A549 (cell line): ENCODE data around the gene LNPEP. TPM values are rescaled to one million over a fixed set of nuclear protein-coding genes. Genes with fewer than 3 reads are reported as not detected.

Experiments used
- ATAC-seq, 2 experiments: fragments of 200-7000 bp in 1 of 2; fragments of >200 bp in 1 of 2; cut with Nextera tagmentation in 1 of 2; cut with Tn5 transposase in 1 of 2; 3 replicates each; pipeline versions ENCODE4 v1.8.0 to v1.9.1; 2018 to 2020; ENCODE audit warnings: mild to moderate bottlenecking in 1 of 2, moderate library complexity in 1 of 2
- CTCF ChIA-PET: fragments of 300-600 bp; sonication (Branson Sonifier 250); formaldehyde crosslinking; extraction: SDS; loops from one replicate; lab custom pipeline; 2021; ENCODE audit warnings: antibody characterized with exemption, inconsistent platforms; lab: Yijun Ruan, JAX
- POLR2A ChIA-PET: fragments of 350-600 bp; formaldehyde crosslinking; extraction: SDS; loops from one replicate; lab custom pipeline; 2021; ENCODE audit warnings: antibody characterized with exemption, inconsistent platforms; lab: Yijun Ruan, JAX
- DNase-seq, 2 experiments: peaks; one replicate each; pipeline versions ENCODE4 v3.0.0 to v3.0.0-alpha.2; 2011 to 2016; ENCODE audit warnings: low read depth in 1 of 2, low spot score in 1 of 2
- FAIRE-seq: peaks from 2 replicates; lab custom pipeline; 2011; peaks lifted over from hg19 to GRCh38; lab: Jason Lieb, UNC
- H3K27ac ChIP-seq, 2 experiments: fragments of >200 bp; sonication (Bioruptor Twin); formaldehyde crosslinking; 3 replicates each; pipeline ENCODE4 v1.5.1; 2016 to 2017
- H3K4me1 ChIP-seq: fragments of >200 bp; sonication (Bioruptor Twin); formaldehyde crosslinking; 3 replicates; pipeline ENCODE4 v1.6.1; 2016
- H3K4me2 ChIP-seq: fragments of >200 bp; sonication (Bioruptor Twin); formaldehyde crosslinking; 3 replicates; pipeline ENCODE4 v1.6.1; 2016
- H3K4me3 ChIP-seq: fragments of >200 bp; sonication (Bioruptor Twin); formaldehyde crosslinking; 3 replicates; pipeline ENCODE4 v1.5.1; 2016
- H3K9me3 ChIP-seq: fragments of >200 bp; sonication (Bioruptor Twin); formaldehyde crosslinking; 3 replicates; pipeline ENCODE4 v1.6.1; 2016
- CBX2 ChIP-seq: fragments of 200-600 bp; sonication (generic); IDR thresholded peaks from 2 replicates; pipeline ENCODE4 v1.6.1; 2016; ENCODE audit warnings: low read depth, mild to moderate bottlenecking, borderline replicate concordance
- CBX8 ChIP-seq: fragments of 200-600 bp; sonication (generic); IDR thresholded peaks from 2 replicates; pipeline ENCODE4 v1.6.1; 2016
- CEBPB ChIP-seq, 2 experiments: fragments of >200 bp in 1 of 2; sonication (Bioruptor Twin) in 1 of 2; formaldehyde crosslinking in 1 of 2; IDR thresholded peaks; 2 replicates each; pipeline ENCODE4 v1.6.1; 2012 to 2016
- CTCF ChIP-seq: fragments of >200 bp; sonication (Bioruptor Twin); formaldehyde crosslinking; IDR thresholded peaks from 3 replicates; pipeline ENCODE4 v1.5.1; 2016
- EHF ChIP-seq: fragments of 250-450 bp; sonication (Bioruptor Pico); IDR thresholded peaks from 2 replicates; pipeline ENCODE4 v1.5.0; 2020; ENCODE audit warnings: mild to moderate bottlenecking
- FOSL2 ChIP-seq, 2 experiments: fragments of 450-650 bp in 1 of 2; fragments of >200 bp in 1 of 2; sonication (Bioruptor Twin) in 1 of 2; formaldehyde crosslinking; IDR thresholded peaks; 2 replicates each; pipeline versions ENCODE4 v1.5.0 to v1.6.1; 2016 to 2020; ENCODE audit warnings: mild to moderate bottlenecking in 1 of 2, moderate library complexity in 1 of 2
- GATA3 ChIP-seq: IDR thresholded peaks from 2 replicates; pipeline ENCODE4 v1.6.1; 2012; ENCODE audit warnings: borderline replicate concordance
- HES2 ChIP-seq: fragments of >200 bp; sonication (Bioruptor Twin); formaldehyde crosslinking; IDR thresholded peaks from 2 replicates; pipeline ENCODE4 v1.6.1; 2016
- HMGXB4 ChIP-seq: fragments of 250-450 bp; sonication (Bioruptor Pico); IDR thresholded peaks from 2 replicates; pipeline ENCODE4 v1.5.0; 2021; ENCODE audit warnings: mild to moderate bottlenecking, moderate library complexity, borderline replicate concordance
- HOXA7 ChIP-seq: fragments of 250-450 bp; sonication (Bioruptor Pico); IDR thresholded peaks from 2 replicates; pipeline ENCODE4 v1.5.0; 2020; ENCODE audit warnings: mild to moderate bottlenecking, moderate library complexity
- HOXB5 ChIP-seq: fragments of 250-450 bp; sonication (Bioruptor Pico); IDR thresholded peaks from 2 replicates; pipeline ENCODE4 v1.5.0; 2020; ENCODE audit warnings: mild to moderate bottlenecking, moderate library complexity
- JUN ChIP-seq, 2 experiments: fragments of >200 bp; sonication (Bioruptor Twin); formaldehyde crosslinking; IDR thresholded peaks; 2 replicates in 1 of 2; 3 replicates in 1 of 2; pipeline ENCODE4 v1.6.1; 2016 to 2017
- JUNB ChIP-seq: fragments of >200 bp; sonication (Bioruptor Twin); formaldehyde crosslinking; IDR thresholded peaks from 2 replicates; pipeline ENCODE4 v1.6.1; 2016
- MAFK ChIP-seq: fragments of 450-650 bp; IDR thresholded peaks from 2 replicates; pipeline ENCODE4 v1.6.1; 2014; ENCODE audit not compliant: partially characterized antibody
- MAZ ChIP-seq: fragments of 150-350 bp; IDR thresholded peaks from 2 replicates; pipeline ENCODE4 v1.6.1; 2014; ENCODE audit warnings: antibody characterized with exemption, low read depth, low read length, borderline replicate concordance
- NPAS2 ChIP-seq: fragments of 250-450 bp; sonication (Bioruptor Pico); IDR thresholded peaks from 2 replicates; pipeline ENCODE4 v1.8.0; 2022; ENCODE audit warnings: mild to moderate bottlenecking, moderate library complexity, borderline replicate concordance
- PHF8 ChIP-seq: fragments of 200-600 bp; sonication (generic); IDR thresholded peaks from 2 replicates; pipeline ENCODE4 v1.6.1; 2016; ENCODE audit warnings: low read depth, mild to moderate bottlenecking, antibody characterized with exemption, moderate library complexity, borderline replicate concordance
- POLR2A ChIP-seq: IDR thresholded peaks from 2 replicates; pipeline ENCODE4 v1.6.1; 2012; ENCODE audit warnings: mild to moderate bottlenecking, low read length
- REST ChIP-seq: fragments of 200-600 bp; sonication (generic); IDR thresholded peaks from 2 replicates; pipeline ENCODE4 v1.6.1; 2016; ENCODE audit warnings: antibody characterized with exemption, mild to moderate bottlenecking, moderate library complexity
- RNF2 ChIP-seq: fragments of 200-600 bp; sonication (generic); IDR thresholded peaks from 2 replicates; pipeline ENCODE4 v1.6.1; 2016; ENCODE audit warnings: low read depth, mild to moderate bottlenecking, antibody characterized with exemption, moderate library complexity, borderline replicate concordance
- SMC3 ChIP-seq: fragments of >200 bp; sonication (Bioruptor Twin); formaldehyde crosslinking; IDR thresholded peaks from 3 replicates; pipeline ENCODE4 v1.6.1; 2018; ENCODE audit warnings: inconsistent platforms
- ZFP36 ChIP-seq: fragments of 450-650 bp; IDR thresholded peaks from 2 replicates; pipeline ENCODE4 v1.6.1; 2014; ENCODE audit warnings: borderline replicate concordance; ENCODE audit not compliant: partially characterized antibody
- WGBS: methylation state at CpG from one replicate; pipeline ENCODE4 v1.1.6; 2017; ENCODE audit errors: missing lambda C conversion rate; 5-methylcytosine and 5-hydroxymethylcytosine counted together
- polyA plus RNA-seq, 4 experiments: library from polyadenylated mRNA; depleted of rRNA in 3 of 4; stranded (reverse); fragments of >200 nt; fragmentation: RNase III in 1 of 4; extraction: RNeasy Plus Mini Kit Qiagen cat#74134 plus additional on column Dnase treatment in 1 of 4; gene quantifications; 2 replicates in 3 of 4; 3 replicates in 1 of 4; pipeline ENCODE4 v1.2.3, GENCODE V29; 2011 to 2017

Gene LNPEP
- polyA plus RNA-seq, 2 of the 4 experiments (the other 2 are of a cell fraction): 5.9 to 19.7 TPM

GRCh38 chr5:96902876-96903275 is 33.0 kb upstream of the LNPEP start (continued):
- TF ChIP-seq NPAS2 (CRISPR knock-in tag): no peak
- no peak for TF ChIP-seq CEBPB (IDR thresholded peaks at IDR 0.05)
- no peak for TF ChIP-seq ZFP36

- no peak overlapping the region for H3K4me3 ChIP-seq
- no peak for ATAC-seq
- TF ChIP-seq FOSL2 (IDR thresholded peaks at IDR 0.05) (no peak), FOSL2 (CRISPR knock-in tag; IDR thresholded peaks at IDR 0.05) (no peak), HOXA7 (CRISPR knock-in tag) (no peak), CBX8 (no peak), SMC3 (no peak), PHF8 (no peak), HOXB5 (no peak)
- TF ChIP-seq, all 56 proteins: peak for 0
- no peaks in the 10 kb centered on the region for H3K4me1 ChIP-seq
- FAIRE-seq: no peak
- CTCF ChIA-PET: interaction anchor here (1.7 kb wide), 1 partner anchor 13 kb away, joined by 4 read pairs; no protein-coding TSS in a partner anchor
- no peaks in the 10 kb centered on the region for H3K9me3 ChIP-seq
- WGBS: 86% methylated on average over 2 of the region's 2 CpGs
- no peak overlapping the region for H3K4me2 ChIP-seq
- no peak overlapping the region for H3K27ac ChIP-seq
- DNase-seq: no peak
- POLR2A ChIA-PET: no interaction called here
Observed at GRCh38 chr5:96903300-96903699, 32.6 kb upstream of the LNPEP start.

GRCh38 chr5:96904054-96904931 is 31.6 kb upstream of the LNPEP start:
- no peak overlapping the region for H3K4me3 ChIP-seq
- H3K9me3 ChIP-seq: no peaks in the 10 kb centered on the region
- H3K4me2 ChIP-seq: no peak overlapping the region
- no peak overlapping the region for H3K27ac ChIP-seq
- FAIRE-seq: no peak
- 84% methylated on average over 3 of the region's 3 CpGs for WGBS
- TF ChIP-seq GATA3: no peak
- TF ChIP-seq MAFK: peak; percentile 62
- no peak for ATAC-seq
- CTCF ChIA-PET: interaction anchor here (0.7 to 1.7 kb wide), 3 partner anchors 12 to 17 kb away, joined by 3 to 4 read pairs (median 4); no protein-coding TSS in a partner anchor
- POLR2A ChIA-PET: no interaction called here
- H3K4me1 ChIP-seq: no peaks in the 10 kb centered on the region
- no peak for DNase-seq

GRCh38 chr5:96905864-96906263 is 30.0 kb upstream of the LNPEP start:
- ChIA-PET CTCF (no interaction called here), POLR2A (no interaction called here)
- no peak for ATAC-seq
- DNase-seq: no peak
- Histone ChIP-seq H3K9me3 (no peaks in the 10 kb centered on the region), H3K4me1 (no peaks in the 10 kb centered on the region), H3K27ac (no peak overlapping the region), H3K4me2 (no peak overlapping the region), H3K4me3 (no peak overlapping the region)
- TF ChIP-seq EHF (CRISPR knock-in tag) (no peak), CEBPB (IDR thresholded peaks at IDR 0.05) (no peak), POLR2A (no peak), JUN (IDR thresholded peaks at IDR 0.05) (no peak), RNF2 (no peak), PHF8 (no peak), REST (no peak), MAZ (no peak), HMGXB4 (no peak), CTCF (no peak), CBX2 (no peak), NPAS2 (CRISPR knock-in tag) (no peak), JUNB (no peak), HES2 (no peak)
- FAIRE-seq: no peak
- WGBS: 92% methylated on average over 3 of the region's 3 CpGs
